Stomach smooth muscle (tissue), 2 donors: Measurements from ENCODE around the gene ST8SIA2.

ENCODE experiments used
- H3K27ac ChIP-seq: one replicate; pipeline ENCODE4 v1.7.0; 2013; ENCODE audit warnings: mild to moderate bottlenecking, low read length, inconsistent platforms
- H3K27me3 ChIP-seq, 2 donors: one replicate each; pipeline ENCODE4 v1.7.0; 2013; ENCODE audit warnings: low read length in 2 of 2; ENCODE audit not compliant: insufficient read depth in 2 of 2, control insufficient read depth in 1 of 2
- H3K36me3 ChIP-seq, 2 donors: one replicate each; pipeline ENCODE4 v1.7.0; 2013; ENCODE audit warnings: low read length in 2 of 2; ENCODE audit not compliant: control insufficient read depth in 2 of 2, insufficient read depth in 2 of 2
- H3K4me1 ChIP-seq: one replicate; pipeline ENCODE4 v1.7.0; 2013; ENCODE audit warnings: low read length; ENCODE audit not compliant: control insufficient read depth, insufficient read depth
- H3K4me3 ChIP-seq, 2 donors: one replicate each; pipeline ENCODE4 v1.7.0; 2013; ENCODE audit warnings: low read length in 2 of 2
- H3K9ac ChIP-seq, 2 donors: one replicate each; pipeline ENCODE4 v1.7.0; 2013; ENCODE audit warnings: low read length in 2 of 2, mild to moderate bottlenecking in 1 of 2
- H3K9me3 ChIP-seq, 2 donors: one replicate each; pipeline ENCODE4 v1.7.0; 2013; ENCODE audit warnings: low read length in 2 of 2; ENCODE audit not compliant: control insufficient read depth in 2 of 2
- donor health status: healthy.
- donor health status: Pancreatic carcinoma.

Gene ST8SIA2

DNA sequence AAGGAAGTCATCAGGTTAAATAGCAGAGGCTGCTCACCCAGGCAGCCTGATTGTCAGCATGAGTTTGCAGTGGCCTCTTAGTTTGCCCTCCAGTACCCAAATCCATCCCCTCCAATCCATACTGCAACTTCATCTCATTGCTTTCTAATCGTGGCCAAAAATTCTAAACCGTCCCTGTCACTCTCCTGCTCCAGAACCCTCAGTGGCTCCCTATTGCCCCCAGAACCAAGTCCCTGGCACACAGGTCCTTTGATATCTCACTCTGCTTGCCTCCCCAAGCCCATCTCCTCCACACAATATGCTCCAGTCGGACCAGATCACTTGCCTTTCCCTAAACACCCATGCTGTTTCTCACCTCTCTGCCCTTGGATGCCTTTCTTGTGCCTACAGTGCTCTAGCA, 49.7 kb downstream of the ST8SIA2 start:
- no peak overlapping the region for H3K27ac ChIP-seq
- no peaks in the 10 kb centered on the region for H3K27me3 ChIP-seq
- H3K9ac ChIP-seq = no peak overlapping the region
- no peaks in the 10 kb centered on the region for H3K9me3 ChIP-seq
- no peak overlapping the region for H3K4me3 ChIP-seq
- no peaks in the 10 kb centered on the region for H3K4me1 ChIP-seq
- H3K36me3 ChIP-seq = no peaks in the 10 kb centered on the region

DNA sequence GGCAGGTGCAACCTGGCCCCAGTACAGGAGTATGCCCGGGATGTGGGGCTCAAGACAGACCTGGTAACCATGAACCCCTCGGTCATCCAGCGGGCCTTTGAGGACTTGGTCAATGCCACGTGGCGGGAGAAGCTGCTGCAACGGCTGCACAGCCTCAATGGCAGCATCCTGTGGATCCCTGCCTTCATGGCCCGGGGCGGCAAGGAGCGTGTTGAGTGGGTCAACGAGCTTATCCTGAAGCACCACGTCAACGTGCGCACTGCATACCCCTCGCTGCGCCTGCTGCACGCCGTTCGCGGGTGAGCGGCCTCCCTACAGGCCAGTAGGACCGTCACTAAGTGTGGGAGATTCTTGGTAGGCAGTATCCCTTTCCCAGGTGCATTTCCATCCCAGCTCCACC, 51.0 kb downstream of the ST8SIA2 start:
- no peaks in the 10 kb centered on the region for H3K36me3 ChIP-seq
- H3K4me3 ChIP-seq = no peak overlapping the region
- H3K27ac ChIP-seq = no peak overlapping the region
- H3K27me3 ChIP-seq = no peaks in the 10 kb centered on the region
- no peaks in the 10 kb centered on the region for H3K9me3 ChIP-seq
- no peak overlapping the region for H3K9ac ChIP-seq
- no peaks in the 10 kb centered on the region for H3K4me1 ChIP-seq

GRCh38 chr15:92448370-92448769, 54.7 kb downstream of the ST8SIA2 start:
- Histone ChIP-seq H3K4me3 (no peak overlapping the region), H3K9ac (no peak overlapping the region), H3K4me1 (no peaks in the 10 kb centered on the region), H3K27ac (no peak overlapping the region), H3K36me3 (no peaks in the 10 kb centered on the region), H3K27me3 (no peaks in the 10 kb centered on the region), H3K9me3 (no peaks in the 10 kb centered on the region)

DNA sequence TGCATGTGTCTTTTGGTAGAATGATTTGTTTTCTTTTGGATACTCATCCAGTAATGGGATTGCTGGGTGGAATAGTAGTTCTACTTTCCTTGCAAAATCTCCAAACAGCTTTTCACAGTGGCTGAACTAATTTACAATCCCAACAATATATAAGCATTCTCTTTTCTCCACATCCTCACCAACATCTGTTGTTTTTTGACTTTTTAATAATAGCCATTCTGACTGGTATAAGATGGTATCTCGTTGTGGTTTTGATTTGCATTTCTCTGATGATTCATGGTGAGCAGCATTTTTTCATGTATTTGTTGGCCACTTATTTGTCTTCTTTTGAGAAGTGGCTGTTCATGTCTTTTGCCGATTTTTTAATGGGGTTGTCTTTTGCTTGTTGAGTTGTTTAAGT, 55.8 kb downstream of the ST8SIA2 start:
- Histone ChIP-seq H3K9ac (no peak overlapping the region), H3K4me1 (no peaks in the 10 kb centered on the region), H3K9me3 (no peaks in the 10 kb centered on the region), H3K36me3 (no peaks in the 10 kb centered on the region), H3K27me3 (no peaks in the 10 kb centered on the region), H3K27ac (no peak overlapping the region), H3K4me3 (no peak overlapping the region)

DNA sequence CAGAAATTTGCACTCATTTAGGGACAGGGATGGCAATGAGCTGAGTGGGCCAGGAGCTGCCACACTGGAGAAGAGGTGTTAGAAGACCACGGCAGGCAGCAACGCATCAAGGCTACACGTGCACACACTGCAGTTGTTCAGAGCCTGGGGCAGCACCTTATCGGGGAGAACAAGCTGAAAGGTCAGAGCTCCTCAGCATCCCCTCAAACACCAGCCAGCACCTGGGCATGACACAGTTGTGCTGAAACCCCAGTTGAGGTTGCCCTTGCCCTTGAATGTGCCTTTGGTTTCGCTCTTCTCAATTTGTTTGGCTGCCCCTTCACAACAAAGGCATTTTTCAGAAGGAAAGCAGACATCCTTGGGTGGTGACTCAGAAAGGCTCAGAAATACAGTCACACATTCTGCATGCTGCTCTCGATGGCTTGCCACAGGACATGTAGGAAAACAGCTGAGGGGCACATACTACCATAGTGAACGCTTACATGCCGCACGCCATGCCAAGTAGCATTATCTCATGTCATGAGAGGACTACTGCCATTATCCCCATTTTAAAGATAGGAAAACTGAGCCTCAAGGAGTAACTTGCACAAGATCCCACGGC, 57.6 kb downstream of the ST8SIA2 start:
- Histone ChIP-seq H3K27me3 (no peaks in the 10 kb centered on the region), H3K27ac (no peak overlapping the region), H3K4me1 (no peaks in the 10 kb centered on the region), H3K36me3 (no peaks in the 10 kb centered on the region), H3K9ac (no peak overlapping the region), H3K9me3 (no peaks in the 10 kb centered on the region), H3K4me3 (no peak overlapping the region)

DNA sequence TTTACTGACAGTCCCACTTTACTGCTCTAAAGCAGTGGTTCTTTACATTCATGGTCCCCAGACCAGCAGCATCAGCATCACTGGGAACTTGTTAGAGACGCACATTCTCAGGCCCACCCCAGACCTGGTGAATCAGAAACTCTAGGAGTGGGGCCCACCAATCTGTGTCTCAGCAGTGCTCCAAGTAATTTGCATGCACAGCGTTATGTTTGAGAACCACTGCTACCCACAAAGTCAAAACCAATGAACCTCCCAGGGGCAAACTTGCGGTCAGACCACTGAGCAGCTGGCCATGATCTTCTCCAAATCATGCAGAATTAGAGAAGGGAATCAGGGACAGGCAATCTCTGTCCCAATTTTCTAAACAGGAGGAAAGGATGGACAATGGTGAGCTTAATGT, 58.5 kb downstream of the ST8SIA2 start:
- H3K9me3 ChIP-seq = no peaks in the 10 kb centered on the region
- H3K4me3 ChIP-seq = no peak overlapping the region
- no peak overlapping the region for H3K9ac ChIP-seq
- H3K27me3 ChIP-seq = no peaks in the 10 kb centered on the region
- H3K27ac ChIP-seq = no peak overlapping the region
- no peaks in the 10 kb centered on the region for H3K4me1 ChIP-seq
- H3K36me3 ChIP-seq = no peaks in the 10 kb centered on the region

DNA sequence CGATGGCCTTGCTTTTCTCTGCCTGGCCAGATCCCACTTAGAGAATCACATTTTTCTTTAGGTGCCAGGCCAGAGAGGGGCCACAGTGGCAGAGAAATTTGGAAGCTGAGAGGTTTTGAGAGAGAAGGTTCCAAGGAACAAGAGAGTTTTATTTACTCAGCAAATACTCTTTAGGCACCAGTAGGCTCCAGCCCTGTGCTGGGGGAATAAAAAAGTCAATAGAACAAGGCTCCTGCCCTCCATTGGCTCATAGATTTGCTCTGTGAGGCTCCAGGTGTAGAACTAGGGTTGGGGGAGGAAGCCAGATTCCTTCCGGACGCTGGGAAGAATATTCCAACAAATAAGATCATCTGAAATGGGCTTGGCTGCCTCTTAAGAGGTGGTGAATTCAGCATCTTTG, 59.9 kb downstream of the ST8SIA2 start:
- no peaks in the 10 kb centered on the region for H3K9me3 ChIP-seq
- no peak overlapping the region for H3K27ac ChIP-seq
- H3K36me3 ChIP-seq = no peaks in the 10 kb centered on the region
- H3K4me3 ChIP-seq = no peak overlapping the region
- H3K4me1 ChIP-seq = no peaks in the 10 kb centered on the region
- H3K27me3 ChIP-seq = no peaks in the 10 kb centered on the region
- no peak overlapping the region for H3K9ac ChIP-seq

- Histone ChIP-seq H3K27me3 (no peaks in the 10 kb centered on the region), H3K9me3 (no peaks in the 10 kb centered on the region), H3K36me3 (no peaks in the 10 kb centered on the region), H3K4me3 (no peak overlapping the region), H3K4me1 (no peaks in the 10 kb centered on the region), H3K9ac (no peak overlapping the region), H3K27ac (no peak overlapping the region)
Observed at GRCh38 chr15:92454555-92455105, 60.9 kb downstream of the ST8SIA2 start.

GRCh38 chr15:92455271-92455670, 61.6 kb downstream of the ST8SIA2 start:
- peaks cover 0 to 2% of the 10 kb centered on the region in 2 donors for H3K27me3 ChIP-seq
- H3K9ac ChIP-seq = no peak overlapping the region
- H3K36me3 ChIP-seq = no peaks in the 10 kb centered on the region
- no peaks in the 10 kb centered on the region for H3K9me3 ChIP-seq
- no peak overlapping the region for H3K4me3 ChIP-seq
- no peaks in the 10 kb centered on the region for H3K4me1 ChIP-seq
- H3K27ac ChIP-seq = no peak overlapping the region

GRCh38 chr15:92457471-92458041, 63.9 kb downstream of the ST8SIA2 start:
- Histone ChIP-seq H3K27ac (no peak overlapping the region), H3K4me3 (no peak overlapping the region), H3K9me3 (no peaks in the 10 kb centered on the region), H3K27me3 (peaks cover 0 to 2% of the 10 kb centered on the region in 2 donors), H3K4me1 (no peaks in the 10 kb centered on the region), H3K36me3 (no peaks in the 10 kb centered on the region), H3K9ac (no peak overlapping the region)

DNA sequence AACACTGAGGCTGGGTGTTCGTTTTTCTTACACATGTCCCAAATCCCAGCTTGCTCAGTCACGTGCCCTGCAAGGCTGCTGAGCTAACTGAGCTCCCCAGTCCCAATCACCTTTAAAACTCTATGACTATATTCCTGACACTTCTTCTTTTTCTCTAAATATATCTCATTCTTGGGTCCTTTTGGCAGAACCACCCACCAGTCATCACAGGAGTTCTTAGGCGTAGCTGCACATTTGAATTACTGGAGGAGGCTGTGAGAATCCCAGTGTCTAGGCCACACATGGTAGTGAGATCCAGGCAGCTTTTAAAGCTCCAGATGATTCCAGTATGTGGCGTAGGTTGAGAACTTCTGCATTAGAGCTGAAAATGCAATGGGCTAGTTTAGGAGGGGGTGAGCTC, 66.3 kb downstream of the ST8SIA2 start:
- no peaks in the 10 kb centered on the region for H3K36me3 ChIP-seq
- H3K27ac ChIP-seq = no peak overlapping the region
- no peak overlapping the region for H3K4me3 ChIP-seq
- H3K27me3 ChIP-seq = peaks cover 0 to 2% of the 10 kb centered on the region in 2 donors
- no peak overlapping the region for H3K9ac ChIP-seq
- H3K4me1 ChIP-seq = no peaks in the 10 kb centered on the region
- no peaks in the 10 kb centered on the region for H3K9me3 ChIP-seq
